Body of pancreas (tissue), 4 donors: ENCODE data around the gene SHOC2.

Source experiments
- CTCF ChIP-seq, 7 experiments: fragments of 450-650 bp in 4 of 7; fragments of 200-600 bp in 3 of 7; sonication (generic) in 3 of 7; IDR thresholded peaks; one replicate each; pipeline ENCODE4 v1.5.1; 2016 to 2019; ENCODE audit warnings: antibody characterized with exemption in 7 of 7
- POLR2A ChIP-seq, 3 donors: fragments of 450-650 bp; IDR thresholded peaks; one replicate each; pipeline ENCODE4 v1.6.1; 2016; ENCODE audit warnings: antibody characterized with exemption in 3 of 3, mild to moderate bottlenecking in 2 of 3

GRCh38 chr10:110980807-110981206, 61.4 kb downstream of the SHOC2 start:
- TF ChIP-seq CTCF (IDR thresholded peaks at IDR 0.05) (no peak), POLR2A (IDR thresholded peaks at IDR 0.05) (no peak)
